ENCODE data around the gene RETREG1.
"Not testable (repeated sequence)": the region's sequence is repeated elsewhere in the genome, so short reads cannot be mapped to it uniquely, and the experiment has no call there.

RETREG1 gene

DNA sequence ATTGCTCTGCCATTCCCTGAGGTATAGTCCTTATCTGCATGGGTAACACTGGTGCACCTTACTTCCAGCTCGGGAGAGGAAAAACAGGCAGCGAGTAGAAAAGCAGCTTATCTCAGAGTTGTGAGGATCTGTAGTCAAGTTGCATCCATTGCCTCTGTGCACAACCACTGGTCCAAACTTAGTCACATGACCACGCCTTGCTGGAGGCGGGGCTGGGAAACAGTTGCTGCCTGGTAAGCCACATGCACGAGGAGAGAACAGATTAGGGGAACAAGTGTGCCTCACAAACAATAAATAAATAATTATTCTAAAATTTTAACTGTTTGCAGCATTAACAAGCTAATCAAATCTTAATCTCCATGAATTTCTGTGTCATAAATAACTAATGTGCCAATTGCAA is 169.8 kb downstream of the RETREG1 start:
- no peak for DNase-seq (ENCODE audit: low spot score)

DNA sequence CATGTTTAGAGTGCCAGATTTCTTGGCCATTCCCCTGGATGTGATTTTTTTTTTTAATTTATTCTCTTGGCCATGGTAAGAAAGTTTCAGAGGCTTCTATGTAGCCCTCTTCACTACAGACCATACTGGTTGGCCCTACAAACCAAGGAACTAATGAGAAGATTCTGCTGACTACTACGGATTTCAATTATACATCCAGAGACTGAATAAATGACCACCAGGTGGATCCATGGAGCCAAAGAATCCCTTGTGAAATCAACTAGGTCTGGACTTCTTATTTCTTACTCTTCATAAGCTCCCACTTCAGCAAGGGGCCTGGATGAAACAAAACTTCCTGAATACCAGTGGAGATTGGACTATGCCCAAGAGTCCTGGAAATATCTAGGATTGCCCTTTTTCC is 178.8 kb downstream of the RETREG1 start:
- DNase-seq (ENCODE audit: low spot score): no peak

DNA sequence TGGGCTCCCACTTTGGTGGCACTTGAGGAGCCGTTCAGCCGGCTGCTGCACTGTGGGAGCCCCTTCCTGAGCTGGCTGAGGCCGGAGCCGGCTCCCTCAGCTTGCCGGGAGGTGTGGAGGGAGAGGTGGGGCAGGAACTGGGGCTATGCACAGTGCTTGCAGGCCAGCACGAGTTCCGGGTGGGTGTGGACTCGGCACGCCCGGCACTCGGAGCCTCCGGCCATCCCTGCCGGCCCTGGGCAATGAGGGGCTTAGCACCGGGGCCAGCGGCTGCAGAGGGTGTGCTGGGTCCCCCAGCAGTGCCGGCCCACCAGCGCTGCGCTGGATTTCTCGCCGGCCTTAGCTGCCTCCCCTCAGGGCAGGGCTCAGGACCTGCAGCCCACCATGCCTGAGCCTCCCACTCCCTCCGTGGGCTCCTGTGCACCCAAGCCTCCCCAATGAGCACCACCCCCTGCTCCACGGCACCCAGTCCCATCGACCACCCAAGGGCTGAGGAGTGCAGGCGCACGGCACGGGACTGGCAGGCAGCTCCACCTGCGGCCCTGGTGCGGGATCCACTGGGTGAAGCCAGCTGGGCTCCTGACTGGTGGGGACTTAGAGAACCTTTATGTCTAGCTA is 180.6 kb downstream of the RETREG1 start:
- DNase-seq (ENCODE audit: low spot score): not testable (repeated sequence)

DNA sequence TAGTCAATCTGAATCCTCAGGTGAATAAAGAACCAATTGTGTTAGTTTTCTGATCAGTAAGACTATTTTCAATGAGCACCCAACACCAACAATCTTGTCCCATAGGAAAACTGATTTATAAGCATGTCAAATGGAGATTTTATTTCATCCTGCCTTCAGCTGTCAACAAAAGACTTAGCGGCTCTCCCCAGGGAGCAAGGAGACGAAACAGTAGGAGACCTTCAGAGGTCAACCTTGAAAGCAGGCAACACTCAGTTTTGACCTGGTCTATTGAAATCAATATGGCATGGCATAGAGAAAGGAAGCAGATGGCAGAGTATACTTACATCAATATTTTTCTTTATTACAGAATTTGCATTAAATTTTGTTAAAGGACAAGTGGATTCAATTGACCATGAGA is 185.3 kb downstream of the RETREG1 start:
- DNase-seq (ENCODE audit: low spot score): no peak

DNA sequence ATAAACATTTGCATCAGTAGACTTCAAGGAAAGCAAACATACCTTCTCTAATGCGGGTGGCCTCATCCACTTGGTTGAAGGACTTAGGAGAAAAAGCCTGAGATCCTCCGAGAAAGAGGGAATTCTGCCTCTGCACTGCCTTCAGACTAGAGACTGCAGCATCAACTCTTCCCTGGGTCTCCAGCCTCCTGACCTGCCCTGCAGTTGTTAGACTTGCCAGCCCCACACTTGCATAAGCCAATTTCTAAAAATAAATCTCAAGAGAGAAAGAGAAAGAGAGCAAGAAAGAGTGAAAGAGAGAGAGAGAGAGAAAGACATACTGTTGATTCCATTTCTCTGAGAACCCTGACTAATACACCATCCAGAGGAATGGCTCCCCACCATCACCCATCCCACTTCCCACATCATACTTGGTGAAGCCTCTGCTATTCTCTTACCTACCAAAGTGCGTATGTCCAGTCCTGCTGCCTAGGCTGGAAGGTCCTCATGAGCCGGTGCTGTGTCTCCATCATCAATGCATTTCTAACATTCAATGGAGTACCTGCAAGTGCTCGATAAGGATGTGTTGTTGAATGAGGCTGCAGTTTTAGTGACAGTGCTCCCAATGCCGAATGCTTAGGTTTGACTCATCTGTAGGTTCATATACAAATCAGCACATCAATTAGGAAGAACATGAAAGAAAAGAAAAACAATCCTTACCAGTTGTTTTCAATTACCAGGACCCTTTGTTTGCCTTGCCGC is 186.3 kb downstream of the RETREG1 start:
- DNase-seq (ENCODE audit: low spot score): no peak

DNA sequence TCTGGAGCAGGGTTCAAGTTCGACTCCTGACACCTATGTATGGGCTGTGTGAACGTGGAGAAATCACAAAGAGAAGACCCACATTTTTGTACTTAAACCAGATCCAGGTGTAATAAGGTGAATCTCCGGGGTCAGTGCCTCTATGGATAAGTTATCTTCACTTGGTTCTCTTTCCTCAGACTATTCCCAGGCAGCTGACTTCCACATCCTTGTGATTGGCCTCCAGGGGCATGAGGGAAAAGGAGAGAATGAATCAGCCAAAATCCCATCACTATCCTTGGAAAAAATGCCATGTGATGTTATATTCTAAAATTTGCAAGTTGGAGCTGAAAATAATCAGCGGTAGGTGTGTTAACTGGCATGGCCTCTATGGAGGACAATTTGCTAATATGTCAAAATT is 188.4 kb downstream of the RETREG1 start:
- DNase-seq (ENCODE audit: low spot score): no peak

DNA sequence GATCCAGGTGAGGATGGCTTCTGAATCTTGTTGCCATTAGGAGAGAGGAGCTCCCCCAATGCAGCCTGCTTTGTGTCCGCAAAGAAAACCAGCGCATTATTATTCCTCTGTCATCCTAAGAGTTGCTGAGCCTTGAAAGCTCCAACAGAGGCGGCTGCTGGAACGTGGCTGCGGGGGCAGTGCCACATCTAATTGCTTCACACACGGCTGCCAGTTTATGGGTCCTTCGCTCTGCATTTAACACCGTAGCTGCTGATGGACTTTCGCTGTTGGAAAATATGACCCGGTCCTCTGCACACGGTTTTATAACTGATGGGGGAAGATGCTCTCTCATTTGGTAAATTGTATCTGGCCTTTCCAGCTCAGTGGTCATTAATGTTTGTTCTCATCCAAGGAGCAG is 189.2 kb downstream of the RETREG1 start:
- DNase-seq (ENCODE audit: low spot score): no peak

All from hematopoietic multipotent progenitor cell treated with erythropoietin and hydrocortisone succinate and interleukin-3 and kit ligand, for 15 days (in vitro differentiated cells).